GM21717 (cell line): ENCODE measurements around the gene CACNA2D4.

Source experiments
- ATAC-seq: cut with Tn5 transposase; IDR thresholded peaks from one replicate; pipeline ENCODE4 v1.9.1; 2021; ENCODE audit warnings: mild to moderate bottlenecking, moderate library complexity; ENCODE audit not compliant: unreplicated experiment

CACNA2D4 gene

DNA sequence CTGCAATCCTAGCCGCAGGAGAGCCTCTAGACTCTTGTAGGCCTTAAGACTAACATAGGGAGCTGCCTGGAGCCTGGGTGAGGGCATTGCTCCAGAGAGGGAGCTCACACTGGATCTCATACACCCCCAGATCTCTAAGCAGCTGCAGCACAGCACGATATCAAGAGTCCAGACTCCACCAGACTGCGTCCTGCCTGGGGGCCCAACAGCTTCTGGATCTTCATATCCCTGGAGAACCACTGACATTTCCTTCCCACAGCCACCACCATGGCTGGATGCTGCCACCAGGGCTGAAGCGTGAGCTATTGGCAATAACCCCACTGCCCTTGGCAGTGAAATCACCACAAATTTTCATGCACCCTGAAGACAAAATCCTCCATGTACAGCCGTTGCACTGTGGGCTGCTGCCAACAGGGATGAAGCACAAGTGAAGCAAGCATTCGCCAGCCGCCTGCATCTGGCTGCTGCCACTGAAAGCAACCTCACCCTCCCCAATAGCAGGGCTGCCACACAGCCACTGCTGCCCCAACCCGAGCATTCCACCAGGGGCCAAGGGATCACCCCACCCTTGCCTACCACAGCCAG, 28.2 kb downstream of the CACNA2D4 start:
- ATAC-seq = no peak

DNA sequence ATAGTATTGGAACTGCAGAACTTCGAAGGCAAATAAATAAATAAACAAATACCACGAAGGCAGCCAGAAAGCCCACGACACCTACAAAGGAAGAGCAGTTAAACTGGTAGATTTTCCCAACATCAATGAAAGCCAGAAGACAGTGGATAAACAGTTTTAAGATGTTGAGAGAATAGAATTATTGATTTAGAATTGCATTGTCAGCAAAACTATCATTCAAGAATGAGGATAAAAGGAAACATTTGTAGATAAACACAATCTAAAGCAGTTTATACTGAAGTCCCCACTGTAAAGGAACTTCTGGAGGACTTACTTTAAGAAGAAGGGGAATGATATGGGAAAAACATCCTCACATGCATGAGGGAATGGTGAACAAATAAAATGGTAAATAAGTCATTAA, 29.5 kb downstream of the CACNA2D4 start:
- ATAC-seq = no peak

GRCh38 chr12:1886396-1887008, 31.9 kb downstream of the CACNA2D4 start:
- ATAC-seq = no peak

DNA sequence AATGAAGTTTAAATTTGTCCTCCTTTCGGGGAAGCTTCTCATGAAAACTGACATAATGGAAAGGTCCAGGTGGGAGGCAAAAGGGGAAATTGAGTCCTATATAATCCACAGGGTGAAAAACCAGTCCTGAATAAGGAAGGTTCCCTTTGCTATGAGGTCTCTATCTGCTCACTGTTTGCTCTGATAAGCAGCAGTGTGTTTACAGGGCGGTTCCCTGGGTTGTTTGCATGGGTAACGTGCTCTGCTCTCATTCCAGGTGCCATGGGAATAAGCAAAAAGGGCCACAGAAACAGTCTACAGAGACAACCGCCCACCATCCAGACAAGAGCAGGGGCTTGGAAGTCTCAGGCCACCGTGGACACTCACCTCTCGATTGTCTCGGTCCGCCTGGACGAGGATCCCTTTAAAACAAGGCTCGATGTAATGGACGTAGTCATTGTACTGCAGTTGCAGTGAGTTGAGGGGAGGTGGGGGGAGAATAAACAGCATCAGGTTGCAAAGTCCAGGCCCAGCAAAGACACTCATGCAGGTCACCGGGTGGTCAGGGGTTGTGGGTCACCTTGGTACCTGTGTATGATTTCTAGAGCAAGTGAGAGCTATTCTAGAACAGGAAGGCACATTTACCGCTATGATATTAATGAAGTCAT, 32.7 kb downstream of the CACNA2D4 start:
- no peak for ATAC-seq

DNA sequence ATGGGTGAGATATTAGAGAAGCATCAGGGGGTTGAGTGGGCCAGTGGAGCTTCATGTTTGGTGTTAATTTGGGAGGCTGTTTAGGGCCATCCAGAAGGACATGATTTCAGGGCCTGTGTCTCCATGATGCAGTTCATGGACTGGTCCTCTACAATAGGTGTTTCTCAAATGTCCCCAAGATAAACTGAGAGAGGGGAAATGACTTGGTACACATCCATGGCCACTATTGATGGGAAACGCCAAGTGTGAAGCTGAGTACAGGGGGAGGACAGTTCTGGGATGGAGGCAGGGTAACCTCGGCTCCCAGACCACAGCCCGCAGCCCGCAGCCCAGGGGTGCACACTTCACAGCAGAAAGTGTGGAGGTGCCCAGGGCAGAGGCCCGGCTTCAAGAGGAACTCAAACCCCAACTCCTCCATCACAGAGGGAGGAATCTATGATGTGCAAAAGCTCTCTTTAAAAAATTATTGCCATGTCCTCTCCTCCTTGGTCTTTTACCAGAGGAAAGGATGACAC, 33.3 kb downstream of the CACNA2D4 start:
- no peak for ATAC-seq

DNA sequence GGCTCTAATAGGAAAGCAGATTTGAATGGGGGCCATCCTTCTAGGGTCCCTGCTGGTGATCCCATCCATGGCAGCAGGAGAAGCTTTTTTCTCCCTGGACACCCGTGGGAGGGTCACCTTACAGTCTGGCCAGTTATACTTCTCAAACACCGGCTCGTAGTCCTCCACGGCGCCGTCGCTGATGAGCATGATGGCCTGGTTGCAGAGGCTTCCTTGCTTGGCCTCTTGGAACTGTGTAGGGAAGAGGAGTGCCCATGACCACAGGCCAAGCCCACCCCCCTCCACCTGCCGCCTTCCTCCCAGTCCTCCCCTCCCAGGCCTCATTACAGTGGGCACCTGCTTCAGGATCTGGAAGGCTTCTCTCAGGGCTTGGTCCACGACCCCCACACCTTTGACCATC, 33.8 kb downstream of the CACNA2D4 start:
- ATAC-seq = no peak

- ATAC-seq = no peak
These were observed 34.9 kb downstream of the CACNA2D4 start for GRCh38 chr12:1883513-1883912.

GRCh38 chr12:1882850-1883470, 35.5 kb downstream of the CACNA2D4 start:
- no peak for ATAC-seq

DNA sequence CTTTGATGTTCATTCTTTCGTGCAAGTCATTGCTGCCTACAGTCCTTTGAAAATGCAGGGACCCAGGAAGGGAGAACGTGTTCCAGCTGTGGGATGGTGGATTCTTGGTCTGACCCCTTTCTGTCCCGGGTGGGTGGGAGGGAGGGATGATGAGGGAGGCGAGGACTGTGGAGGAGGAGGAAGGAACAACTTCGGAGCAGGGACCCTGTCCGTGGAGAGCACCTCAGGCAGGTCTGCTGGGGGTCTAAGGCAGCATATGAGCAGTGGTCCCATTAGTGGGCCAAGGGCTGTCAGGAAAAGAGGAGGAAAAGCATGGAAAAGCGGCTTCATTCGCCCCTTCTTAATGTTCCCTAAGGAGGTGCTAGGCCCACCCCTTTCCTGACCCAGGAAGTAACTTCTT, 36.0 kb downstream of the CACNA2D4 start:
- no peak for ATAC-seq

DNA sequence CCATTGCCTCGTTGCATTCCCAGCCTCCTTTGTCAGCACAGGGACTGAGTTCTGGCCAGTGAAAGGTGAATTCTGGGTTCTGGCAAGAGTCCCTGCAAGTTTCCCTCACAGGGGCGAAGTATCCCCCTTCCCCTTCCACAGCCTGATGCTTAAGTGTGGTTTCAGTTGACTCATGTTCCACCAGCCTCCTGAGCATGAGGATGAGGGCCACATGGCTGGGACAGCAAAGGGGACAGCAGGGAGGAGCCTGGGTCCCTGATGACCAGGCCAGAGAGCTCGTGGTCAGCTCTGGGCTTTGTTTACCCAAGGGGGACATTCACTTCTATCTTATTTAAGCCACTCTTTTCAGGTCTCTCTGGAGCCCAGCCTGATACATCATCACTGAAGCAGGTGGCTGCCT, 36.5 kb downstream of the CACNA2D4 start:
- no peak for ATAC-seq

- ATAC-seq = no peak
These were observed 37.2 kb downstream of the CACNA2D4 start for GRCh38 chr12:1881301-1881700.

- no peak for ATAC-seq
These were observed 37.6 kb downstream of the CACNA2D4 start for GRCh38 chr12:1880876-1881275.

- ATAC-seq = no peak
These were observed 38.2 kb downstream of the CACNA2D4 start for GRCh38 chr12:1880153-1880845.

GRCh38 chr12:1879633-1880032, 38.8 kb downstream of the CACNA2D4 start:
- ATAC-seq = no peak

GRCh38 chr12:1878695-1879094, 39.8 kb downstream of the CACNA2D4 start:
- ATAC-seq = no peak

DNA sequence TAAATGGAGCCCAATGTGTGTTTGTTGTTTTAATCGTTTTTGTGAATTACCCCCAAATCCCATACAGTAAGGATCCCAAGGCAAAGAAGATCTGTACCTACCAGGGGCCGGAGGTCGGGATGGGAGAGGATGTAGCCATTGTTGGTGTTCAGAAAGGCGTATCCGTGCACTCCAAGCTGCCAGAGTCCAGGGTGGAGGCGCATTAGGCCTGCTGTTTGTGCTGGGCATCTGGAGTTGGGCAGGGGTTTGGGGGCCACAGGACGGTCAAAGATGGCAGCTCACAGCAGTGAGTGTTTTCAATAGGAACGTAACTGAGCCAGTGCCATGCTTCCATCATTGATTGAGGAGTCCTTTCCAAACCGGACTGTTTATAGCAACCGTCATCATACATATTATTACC, 40.2 kb downstream of the CACNA2D4 start:
- ATAC-seq = no peak

DNA sequence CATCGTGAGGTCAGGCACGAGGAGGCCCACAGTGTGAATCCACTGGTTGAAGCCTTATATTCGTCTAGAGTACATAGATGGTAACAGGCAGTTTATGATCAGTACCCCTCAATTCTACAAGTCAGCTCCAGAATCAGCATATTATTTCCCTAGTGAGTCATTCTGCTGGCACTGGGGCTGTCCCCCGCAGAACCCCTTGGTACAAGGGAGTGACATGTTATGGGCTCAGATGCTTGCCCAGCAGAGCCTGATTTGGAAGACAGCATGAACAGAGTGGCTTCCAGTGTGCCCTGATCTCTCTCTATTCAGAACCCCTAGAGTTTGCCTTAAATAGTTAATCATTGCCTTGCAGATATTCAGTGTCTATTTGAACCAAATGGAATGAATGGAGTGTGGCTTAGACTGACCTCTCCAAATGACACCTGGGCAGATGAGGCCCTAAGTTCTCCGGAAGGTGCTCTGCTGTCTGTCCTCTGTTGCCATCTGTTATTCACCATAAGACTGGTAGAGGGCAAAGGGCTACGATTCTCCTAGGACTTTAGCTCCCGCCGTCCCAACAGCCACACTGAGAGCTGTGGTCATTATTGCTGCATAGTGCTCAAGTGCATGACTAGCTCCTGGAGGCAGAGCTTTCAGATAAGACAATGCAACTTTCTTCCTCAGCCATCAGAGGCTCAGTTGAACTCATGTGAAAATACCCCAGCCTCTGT, 41.1 kb downstream of the CACNA2D4 start:
- ATAC-seq = no peak

DNA sequence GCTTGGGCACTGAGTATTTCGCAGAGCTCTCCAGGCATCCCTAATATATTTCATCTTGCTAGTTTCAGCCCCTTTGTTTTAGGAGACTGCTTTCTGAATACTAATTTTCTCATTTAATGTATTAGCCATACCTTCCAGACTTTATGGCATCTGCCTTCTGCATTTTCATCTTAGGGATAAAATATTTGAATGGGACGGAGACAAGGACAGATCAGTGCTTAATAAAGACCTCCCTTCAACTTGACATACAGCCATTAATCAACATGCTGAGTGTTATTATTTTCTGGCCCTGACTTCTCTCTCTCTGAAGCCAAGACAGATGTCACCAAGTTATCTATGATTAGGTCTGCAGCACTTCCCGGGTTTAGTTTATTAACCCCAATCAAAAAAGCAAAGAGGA, 42.4 kb downstream of the CACNA2D4 start:
- ATAC-seq = no peak

GRCh38 chr12:1875608-1876007, 42.8 kb downstream of the CACNA2D4 start:
- ATAC-seq = no peak
